RWPE2 (cell line): Measurements from ENCODE around the gene DOCK9.

ENCODE experiments used
- ATAC-seq: fragments of 200-7000 bp; cut with Tn5 transposase; 3 replicates; pipeline ENCODE4 v1.9.1; 2021; ENCODE audit warnings: low read depth
- DNase-seq: peaks from one replicate; pipeline ENCODE4 v3.0.0-alpha.2; 2020; ENCODE audit warnings: low spot score
- H3K27ac ChIP-seq: fragments of 450-650 bp; 2 replicates; pipeline ENCODE4 v1.5.1; 2017; ENCODE audit warnings: mild to moderate bottlenecking; ENCODE audit not compliant: poor library complexity, severe bottlenecking
- H3K27me3 ChIP-seq: fragments of 250-450 bp; sonication (Bioruptor Pico); 2 replicates; pipeline ENCODE4 v1.5.1; 2021; ENCODE audit warnings: mild to moderate bottlenecking, moderate library complexity; ENCODE audit not compliant: insufficient read depth, poor library complexity, severe bottlenecking
- H3K36me3 ChIP-seq: fragments of 250-450 bp; sonication (Bioruptor Pico); 2 replicates; pipeline ENCODE4 v1.5.1; 2020; ENCODE audit warnings: low read depth, mild to moderate bottlenecking, moderate library complexity
- H3K4me1 ChIP-seq: fragments of 250-450 bp; sonication (Bioruptor Pico); 2 replicates; pipeline ENCODE4 v1.5.1; 2021; ENCODE audit warnings: mild to moderate bottlenecking, moderate library complexity; ENCODE audit not compliant: insufficient read depth, poor library complexity, severe bottlenecking
- H3K4me3 ChIP-seq: fragments of 250-450 bp; sonication (Bioruptor Pico); 2 replicates; pipeline ENCODE4 v1.5.1; 2021; ENCODE audit warnings: mild to moderate bottlenecking, moderate library complexity; ENCODE audit not compliant: severe bottlenecking
- H3K9me3 ChIP-seq: fragments of 250-450 bp; sonication (Bioruptor Pico); 2 replicates; pipeline ENCODE4 v1.5.1; 2021; ENCODE audit warnings: mild to moderate bottlenecking, moderate library complexity; ENCODE audit not compliant: severe bottlenecking
- CTCF ChIP-seq: fragments of 450-650 bp; IDR thresholded peaks from one replicate; pipeline ENCODE4 v1.5.1; 2017; ENCODE audit warnings: mild to moderate bottlenecking, moderate library complexity; ENCODE audit not compliant: poor library complexity, severe bottlenecking

Gene DOCK9

GRCh38 chr13:98925949-98926348 is 51.9 kb downstream of the DOCK9 start:
- no peak for TF ChIP-seq CTCF
- Histone ChIP-seq H3K27me3 (no peaks in the 10 kb centered on the region), H3K9me3 (no peaks in the 10 kb centered on the region), H3K4me3 (no peak overlapping the region), H3K4me1 (no peaks in the 10 kb centered on the region), H3K36me3 (peaks cover 23% of the 10 kb centered on the region; the same call in 1 of the 2 replicates), H3K27ac (no peak overlapping the region)
- ATAC-seq, result no peak
- no peak for DNase-seq

GRCh38 chr13:98923641-98924397 is 54.0 kb downstream of the DOCK9 start:
- DNase-seq, result no peak
- H3K27me3 ChIP-seq, result no peaks in the 10 kb centered on the region
- no peak overlapping the region for H3K4me3 ChIP-seq
- no peak for ATAC-seq
- H3K27ac ChIP-seq, result no peak overlapping the region
- H3K9me3 ChIP-seq, result no peaks in the 10 kb centered on the region
- no peak for TF ChIP-seq CTCF
- H3K4me1 ChIP-seq, result no peaks in the 10 kb centered on the region
- H3K36me3 ChIP-seq, result peaks cover 28% of the 10 kb centered on the region

- H3K27ac ChIP-seq, result no peak overlapping the region
- H3K27me3 ChIP-seq, result no peaks in the 10 kb centered on the region
- no peak for TF ChIP-seq CTCF
- peaks cover 27% of the 10 kb centered on the region for H3K36me3 ChIP-seq
- ATAC-seq (no peak), DNase-seq (no peak)
- H3K4me3 ChIP-seq, result no peak overlapping the region
- H3K9me3 ChIP-seq, result no peaks in the 10 kb centered on the region
- H3K4me1 ChIP-seq, result no peaks in the 10 kb centered on the region
Measured at GRCh38 chr13:98922306-98922705, 55.6 kb downstream of the DOCK9 start.

GRCh38 chr13:98921786-98922185 is 56.1 kb downstream of the DOCK9 start:
- Histone ChIP-seq H3K27ac (no peak overlapping the region), H3K36me3 (peaks cover 27% of the 10 kb centered on the region), H3K4me1 (no peaks in the 10 kb centered on the region), H3K9me3 (no peaks in the 10 kb centered on the region), H3K4me3 (no peak overlapping the region), H3K27me3 (no peaks in the 10 kb centered on the region)
- no peak for DNase-seq
- no peak for TF ChIP-seq CTCF
- ATAC-seq, result no peak

GRCh38 chr13:98921015-98921580 is 56.8 kb downstream of the DOCK9 start:
- Histone ChIP-seq H3K36me3 (peaks cover 27% of the 10 kb centered on the region), H3K27ac (no peak overlapping the region), H3K4me1 (no peaks in the 10 kb centered on the region), H3K4me3 (no peak overlapping the region), H3K27me3 (no peaks in the 10 kb centered on the region), H3K9me3 (no peaks in the 10 kb centered on the region)
- ATAC-seq (no peak), DNase-seq (no peak)
- no peak for TF ChIP-seq CTCF
